AG09309 (cell line): ENCODE results near the gene VSTM4.

Experiments used
- DNase-seq: peaks from one replicate; pipeline ENCODE4 v3.0.0-alpha.2; 2010; ENCODE audit warnings: low read depth
- H3K4me3 ChIP-seq: 2 replicates; pipeline ENCODE4 v1.5.1; 2011; ENCODE audit warnings: mild to moderate bottlenecking, low read depth, low read length, moderate library complexity; ENCODE audit not compliant: control insufficient read depth
- CTCF ChIP-seq: IDR thresholded peaks from 2 replicates; pipeline ENCODE4 v1.5.1; 2011; ENCODE audit warnings: mild to moderate bottlenecking, low read depth, low read length, inconsistent platforms; ENCODE audit not compliant: insufficient read depth, control insufficient read depth; ENCODE audit errors: missing control alignments

The VSTM4 gene

DNA sequence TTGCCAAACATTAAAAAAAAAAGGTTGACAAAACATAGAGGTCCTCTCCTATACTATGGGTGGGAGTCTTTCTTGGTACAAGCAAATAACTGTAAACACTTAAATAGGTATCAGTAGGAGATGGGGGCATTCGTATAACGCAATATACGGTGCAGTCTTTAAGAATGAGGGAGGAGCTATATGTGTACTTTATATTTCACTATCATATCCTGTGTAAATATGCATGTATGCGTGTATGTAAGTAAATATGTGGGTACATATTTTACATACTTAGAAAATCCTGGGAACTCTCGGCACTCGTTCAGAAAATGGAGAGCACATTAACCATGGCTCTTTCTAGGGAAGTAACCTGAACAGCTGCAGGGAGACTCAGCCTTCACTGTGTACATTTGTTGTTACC is 93.6 kb downstream of the VSTM4 start:
- DNase-seq = no peak
- no peak for TF ChIP-seq CTCF

GRCh38 chr10:49015700-49016099 is 99.6 kb downstream of the VSTM4 start:
- H3K4me3 ChIP-seq = no peak overlapping the region
- no peak for TF ChIP-seq CTCF
- no peak for DNase-seq

More for the DNA sequence above, 93.6 kb downstream of the VSTM4 start:
- no peak overlapping the region for H3K4me3 ChIP-seq

- no peak for DNase-seq
- H3K4me3 ChIP-seq = no peak overlapping the region
- TF ChIP-seq CTCF = no peak
Observed at GRCh38 chr10:49012603-49013002, 102.7 kb downstream of the VSTM4 start.

DNA sequence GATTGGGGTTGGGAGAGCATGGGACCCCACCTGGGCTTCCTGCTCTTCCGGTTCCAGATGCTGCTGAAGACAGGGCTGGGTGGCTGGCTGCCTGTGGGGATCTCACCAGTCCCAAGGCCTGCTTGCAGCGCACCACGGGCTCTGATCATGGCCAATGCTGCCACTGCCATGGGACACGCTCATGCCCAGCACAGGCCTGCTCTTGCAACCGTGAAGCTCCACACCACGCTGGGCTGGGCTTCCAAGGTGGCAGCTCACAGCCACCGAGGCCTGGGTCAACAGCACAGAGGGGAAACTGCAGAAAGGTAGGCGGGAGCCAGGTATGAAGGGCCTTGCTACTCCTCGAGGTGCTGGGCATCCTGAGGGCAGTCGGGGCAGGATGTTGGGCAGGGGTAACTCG is 103.6 kb downstream of the VSTM4 start:
- no peak for TF ChIP-seq CTCF
- DNase-seq = no peak
- H3K4me3 ChIP-seq = no peak overlapping the region

GRCh38 chr10:49010865-49011264 is 104.5 kb downstream of the VSTM4 start:
- DNase-seq = no peak
- H3K4me3 ChIP-seq = no peak overlapping the region
- no peak for TF ChIP-seq CTCF

DNA sequence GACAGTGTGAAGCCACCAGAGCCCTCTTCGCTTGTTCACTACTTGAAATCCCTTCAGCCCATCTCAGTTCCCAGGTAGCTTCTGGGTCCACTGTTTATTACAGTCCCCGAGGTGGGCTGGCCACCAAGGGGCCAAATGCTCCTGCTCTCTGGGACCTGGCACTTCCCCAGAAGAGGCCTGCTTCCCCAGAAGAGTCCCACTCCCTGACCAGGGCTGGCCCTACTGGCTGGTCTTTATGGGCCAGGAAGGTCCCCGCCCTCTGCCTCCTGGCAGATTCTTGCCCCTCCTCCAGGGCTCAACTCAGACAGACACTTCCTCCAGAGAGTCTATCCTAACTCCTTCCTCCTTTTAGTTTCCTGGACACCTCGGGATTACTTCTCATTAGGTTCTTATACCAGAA is 105.0 kb downstream of the VSTM4 start:
- TF ChIP-seq CTCF = no peak
- no peak overlapping the region for H3K4me3 ChIP-seq
- DNase-seq = no peak
